G401 (cell line): ENCODE measurements around the gene CNGB1. TPM values are rescaled to one million over a fixed set of nuclear protein-coding genes. Genes with fewer than 3 reads are reported as not detected.
"Not testable (repeated sequence)": the region's sequence is repeated elsewhere in the genome, so short reads cannot be mapped to it uniquely, and the experiment has no call there.

Experiments
- DNase-seq: peaks from one replicate; pipeline ENCODE4 v3.0.0-alpha.2; 2015; ENCODE audit warnings: low spot score
- in situ Hi-C: cut with HindIII; loops from 2 replicates; pipeline ENCODE4 v1.10.0; 2016; ENCODE audit warnings: low sequenced_read_pairs, mixed read lengths
- total RNA-seq: library from RNA; depleted of rRNA; stranded (reverse); fragments of >200 nt; shearing (Covaris generic); gene quantifications from 2 replicates; pipeline ENCODE4 v1.2.3, GENCODE V29; 2014; rRNA removed

The CNGB1 gene
- total RNA-seq, 1 experiment from 2014 or later, result not detected

- in situ Hi-C loops, result no loop called here
- no peak for DNase-seq
Measured at GRCh38 chr16:57852189-57852588, 118.7 kb downstream of the CNGB1 start.

- in situ Hi-C loops, result no loop called here
- DNase-seq, result no peak
Measured at GRCh38 chr16:57848181-57848580, 122.7 kb downstream of the CNGB1 start.

- in situ Hi-C loops, result not testable (repeated sequence)
Measured at GRCh38 chr16:57846931-57847330, 124.0 kb downstream of the CNGB1 start.

GRCh38 chr16:57846078-57846697, 124.7 kb downstream of the CNGB1 start:
- no peak for DNase-seq
- in situ Hi-C loops, result no loop called here

More at GRCh38 chr16:57846931-57847330, 124.0 kb downstream of the CNGB1 start:
- not testable (repeated sequence) for DNase-seq

GRCh38 chr16:57845115-57845514, 125.8 kb downstream of the CNGB1 start:
- in situ Hi-C loops, result no loop called here
- no peak for DNase-seq

GRCh38 chr16:57844416-57845030, 126.4 kb downstream of the CNGB1 start:
- in situ Hi-C loops, result no loop called here

GRCh38 chr16:57843400-57843799, 127.5 kb downstream of the CNGB1 start:
- no peak for DNase-seq
- in situ Hi-C loops, result no loop called here

More at GRCh38 chr16:57844416-57845030, 126.4 kb downstream of the CNGB1 start:
- no peak for DNase-seq

- DNase-seq, result no peak
- in situ Hi-C loops, result no loop called here
Measured at GRCh38 chr16:57842601-57843000, 128.3 kb downstream of the CNGB1 start.

GRCh38 chr16:57840833-57841232, 130.1 kb downstream of the CNGB1 start:
- no peak for DNase-seq
- in situ Hi-C loops, result no loop called here

GRCh38 chr16:57838161-57838560, 132.8 kb downstream of the CNGB1 start:
- DNase-seq, result no peak
- in situ Hi-C loops, result no loop called here

GRCh38 chr16:57837305-57838125, 133.4 kb downstream of the CNGB1 start:
- DNase-seq, result no peak
- in situ Hi-C loops, result no loop called here

GRCh38 chr16:57835439-57835838, 135.5 kb downstream of the CNGB1 start:
- in situ Hi-C loops, DNase-seq: not testable (repeated sequence)

- DNase-seq, result no peak
- in situ Hi-C loops, result no loop called here
Measured at GRCh38 chr16:57834936-57835335, 136.0 kb downstream of the CNGB1 start.

Other genes with a start within 250 kb of the CNGB1 start
- gene KATNB1, start 235.4 kb downstream of the CNGB1 start, total RNA-seq, result 46.6 and 55.6 TPM in 2 replicates
- 44.3 and 53.5 TPM in 2 replicates for gene KIFC3, start 168.6 kb downstream of the CNGB1 start, total RNA-seq
- gene ZNF319, start 29.5 kb upstream of the CNGB1 start, total RNA-seq, result 2.0 and 3.8 TPM in 2 replicates
- gene USB1, start 30.3 kb upstream of the CNGB1 start, total RNA-seq, result 11.3 and 27.1 TPM in 2 replicates
- gene MMP15, start 54.6 kb upstream of the CNGB1 start, total RNA-seq, result 3.1 and 3.9 TPM in 2 replicates
- 70.7 and 89.6 TPM in 2 replicates for gene CFAP20, start 158.3 kb upstream of the CNGB1 start, total RNA-seq
- 23.9 and 34.4 TPM in 2 replicates for gene CSNK2A2, start 227.0 kb upstream of the CNGB1 start, total RNA-seq